ENCODE measurements around the gene INPP4B.

- no peak for TF ChIP-seq CTCF (IDR thresholded peaks at IDR 0.05 in 2 of 3, conservative IDR thresholded peaks at IDR 0.05 in 1 of 3; ENCODE audit: borderline replicate concordance in 1 of 3, insufficient read depth in 1 of 3, low read depth in 2 of 3, low read length in 2 of 3)
- TF ChIP-seq SP1 (IDR thresholded peaks at IDR 0.05; ENCODE audit: low read depth): no peak
- TF ChIP-seq POLR2AphosphoS5 (IDR thresholded peaks at IDR 0.05; ENCODE audit: low read depth, low read length): no peak
- TF ChIP-seq TCF7L2 (IDR thresholded peaks at IDR 0.05; ENCODE audit: borderline replicate concordance, extremely low read depth, insufficient read depth, insufficient read length): no peak
- TF ChIP-seq FOSL1 (IDR thresholded peaks at IDR 0.05; ENCODE audit: low read depth): no peak
- no peak for TF ChIP-seq ATF3 (IDR thresholded peaks at IDR 0.05)
- no peak for TF ChIP-seq SIN3A (IDR thresholded peaks at IDR 0.05; ENCODE audit: low read depth)
- TF ChIP-seq RAD21 (IDR thresholded peaks at IDR 0.05; ENCODE audit: low read depth): no peak
- TF ChIP-seq JUND (IDR thresholded peaks at IDR 0.05): no peak
- no peak for TF ChIP-seq POLR2A (IDR thresholded peaks at IDR 0.05; ENCODE audit: borderline replicate concordance, extremely low read depth, insufficient read depth, insufficient read length)
- TF ChIP-seq EZH2 (IDR thresholded peaks at IDR 0.05): no peak
- TF ChIP-seq ZFX (IDR thresholded peaks at IDR 0.05): no peak
Measured at GRCh38 chr4:142144813-142145212, 701.3 kb downstream of the INPP4B start.
